GM18511 (cell line): ENCODE data around the gene ROCK2.

ENCODE experiments used
- ATAC-seq: cut with Tn5 transposase; IDR thresholded peaks from one replicate; pipeline ENCODE4 v1.9.1; 2021; ENCODE audit warnings: mild to moderate bottlenecking, moderate library complexity; ENCODE audit not compliant: unreplicated experiment

ROCK2 gene

GRCh38 chr2:11312770-11313471, 31.5 kb downstream of the ROCK2 start:
- ATAC-seq = no peak

- no peak for ATAC-seq
These were observed 32.9 kb downstream of the ROCK2 start for GRCh38 chr2:11311543-11311942.

GRCh38 chr2:11310212-11310611, 34.2 kb downstream of the ROCK2 start:
- ATAC-seq = no peak

DNA sequence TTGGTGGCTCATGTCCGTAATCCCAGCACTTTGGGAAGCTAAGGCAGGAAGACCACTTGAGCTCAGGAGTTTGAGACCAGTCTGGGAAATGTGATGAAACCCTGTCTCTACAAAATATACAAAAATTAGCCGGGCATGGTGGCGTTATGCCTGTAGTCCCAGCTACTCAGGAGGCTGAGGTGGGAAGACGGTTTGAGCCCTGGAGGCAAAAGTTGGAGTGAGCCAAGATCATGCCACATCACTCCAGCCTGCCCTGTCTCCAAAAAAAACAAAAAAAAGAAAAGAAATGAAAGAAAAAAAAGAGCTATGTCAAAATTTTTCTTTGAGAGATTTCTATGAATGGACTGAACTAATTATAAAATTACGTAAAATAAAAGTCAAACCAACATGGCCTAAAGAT, 34.7 kb downstream of the ROCK2 start:
- no peak for ATAC-seq

DNA sequence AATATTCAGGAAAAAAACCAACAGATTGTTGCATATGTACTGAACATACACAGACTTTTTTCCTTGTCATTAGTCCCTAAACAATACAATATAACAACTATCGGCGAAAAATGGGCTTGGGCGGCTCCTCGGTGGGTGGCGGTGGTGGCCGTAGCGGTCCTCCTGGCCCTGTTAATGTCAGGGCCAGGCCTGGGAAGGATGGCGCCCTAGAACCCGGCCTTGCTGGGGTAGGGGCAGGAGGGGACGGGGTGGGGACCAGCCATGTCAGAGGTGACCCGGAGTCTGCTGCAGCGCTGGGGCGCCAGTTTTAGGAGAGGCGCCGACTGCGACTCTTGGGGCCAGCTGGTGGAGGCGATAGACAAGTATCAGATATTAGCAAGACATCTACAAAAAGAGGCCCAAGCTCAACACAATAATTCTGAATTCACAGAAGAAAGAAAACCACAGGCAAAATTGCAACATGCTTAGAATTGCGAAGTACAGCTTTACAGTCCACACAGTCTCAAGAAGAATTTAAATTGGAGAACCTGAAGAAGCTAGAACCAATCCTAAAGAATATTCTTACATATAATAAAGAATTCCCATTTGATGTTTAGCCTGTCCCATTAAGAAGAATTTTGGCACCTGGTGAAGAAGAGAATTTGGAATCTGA, 36.5 kb downstream of the ROCK2 start:
- no peak for ATAC-seq

- no peak for ATAC-seq
These were observed 38.5 kb downstream of the ROCK2 start for GRCh38 chr2:11305958-11306357.

DNA sequence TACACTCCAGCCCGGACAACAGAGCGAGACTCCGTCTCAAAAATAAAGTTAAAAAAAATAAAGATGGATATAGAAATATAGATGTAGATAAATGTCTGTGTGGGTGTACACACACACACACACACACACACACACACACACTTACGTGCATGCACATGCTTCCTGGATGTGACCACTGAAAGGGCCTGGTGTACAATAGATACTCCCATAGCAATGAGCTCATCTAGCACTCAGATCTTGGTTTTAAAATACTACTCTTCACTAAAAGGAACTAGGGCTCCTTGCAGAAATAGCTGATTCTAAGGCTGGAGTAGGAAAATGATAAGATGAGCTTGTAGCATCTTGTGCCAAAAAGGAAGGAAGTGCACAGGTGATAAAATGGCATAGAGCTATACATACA, 39.1 kb downstream of the ROCK2 start:
- no peak for ATAC-seq

- no peak for ATAC-seq
These were observed 40.0 kb downstream of the ROCK2 start for GRCh38 chr2:11304476-11304875.

GRCh38 chr2:11303290-11304013, 41.0 kb downstream of the ROCK2 start:
- ATAC-seq = no peak

GRCh38 chr2:11299439-11299838, 45.0 kb downstream of the ROCK2 start:
- no peak for ATAC-seq

GRCh38 chr2:11298592-11298991, 45.8 kb downstream of the ROCK2 start:
- no peak for ATAC-seq

- ATAC-seq = no peak
These were observed 48.0 kb downstream of the ROCK2 start for GRCh38 chr2:11296401-11296800.

DNA sequence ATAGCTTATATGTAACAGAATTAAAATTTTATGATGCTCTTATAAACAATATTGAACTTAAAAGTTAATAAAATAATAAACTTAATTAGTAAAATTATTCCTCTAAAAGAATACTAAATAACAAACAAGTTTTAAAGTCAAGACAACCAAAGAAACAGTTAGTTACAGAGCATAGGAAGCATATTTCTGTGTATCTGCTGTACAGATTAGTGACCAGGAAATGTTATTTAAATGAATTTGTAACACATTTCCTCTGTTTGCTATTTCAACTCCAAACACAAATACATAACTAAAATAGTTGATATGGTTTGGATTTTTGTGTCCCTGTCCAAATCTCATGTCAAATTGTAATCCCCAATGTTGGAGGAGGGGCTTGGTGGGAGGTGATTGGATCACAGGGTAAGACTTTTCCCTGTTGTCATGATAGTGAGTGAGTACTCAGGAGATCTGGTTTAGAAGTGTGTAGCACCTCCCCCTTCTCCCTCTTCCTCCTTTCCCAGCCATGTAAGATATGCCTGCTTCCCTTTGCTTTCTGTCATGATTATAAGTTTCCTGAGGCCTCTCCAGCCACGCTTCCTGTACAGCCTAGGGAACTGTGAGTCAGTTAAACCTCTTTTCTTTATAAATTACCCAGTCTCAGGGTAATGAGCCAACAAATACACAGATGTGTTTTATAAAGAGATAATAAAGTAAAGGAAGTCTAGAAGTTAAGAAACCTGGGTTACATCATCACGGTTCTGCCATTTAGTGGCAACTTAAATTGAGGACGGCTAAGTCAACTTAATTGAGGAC, 51.8 kb downstream of the ROCK2 start:
- ATAC-seq = no peak

DNA sequence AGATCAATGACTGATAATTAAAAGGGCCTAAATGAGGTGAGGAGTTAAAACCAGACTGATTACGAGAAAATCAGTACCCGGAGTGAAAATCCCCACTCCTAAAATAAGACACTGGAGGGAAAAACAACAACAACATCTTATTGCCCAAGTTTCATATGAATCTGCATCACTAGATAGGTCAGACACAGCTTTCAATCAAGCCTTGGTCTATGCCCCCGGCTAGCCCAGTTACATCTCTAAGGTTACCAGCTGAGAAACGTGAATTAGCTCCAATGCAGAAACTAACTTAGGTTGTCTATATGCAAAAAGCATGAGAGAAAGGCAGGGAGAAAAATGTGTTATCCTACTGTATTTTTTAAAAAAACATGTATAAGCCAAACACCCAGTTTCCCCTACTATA, 53.7 kb downstream of the ROCK2 start:
- ATAC-seq = no peak

DNA sequence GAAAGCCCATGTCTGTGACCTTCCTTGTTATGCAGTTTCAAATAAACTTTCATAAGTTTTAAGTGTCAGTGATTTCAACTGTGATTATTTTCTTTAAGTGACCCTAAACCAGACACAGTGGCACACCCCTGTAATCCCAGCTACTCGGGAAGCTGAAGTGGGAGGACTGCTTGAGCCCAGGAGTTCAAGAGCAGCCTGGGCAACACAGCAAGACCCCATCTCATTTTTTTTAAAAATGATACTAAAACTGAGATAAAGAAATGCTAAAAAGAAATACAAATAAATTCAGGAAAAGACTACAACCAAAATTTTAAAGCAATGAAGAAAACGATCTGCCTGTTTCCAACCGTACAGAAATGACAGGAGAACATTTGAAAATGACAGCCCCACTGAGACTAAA, 54.2 kb downstream of the ROCK2 start:
- no peak for ATAC-seq

GRCh38 chr2:11288431-11288830, 56.0 kb downstream of the ROCK2 start:
- ATAC-seq = no peak

- no peak for ATAC-seq
These were observed 57.7 kb downstream of the ROCK2 start for GRCh38 chr2:11286749-11287148.

DNA sequence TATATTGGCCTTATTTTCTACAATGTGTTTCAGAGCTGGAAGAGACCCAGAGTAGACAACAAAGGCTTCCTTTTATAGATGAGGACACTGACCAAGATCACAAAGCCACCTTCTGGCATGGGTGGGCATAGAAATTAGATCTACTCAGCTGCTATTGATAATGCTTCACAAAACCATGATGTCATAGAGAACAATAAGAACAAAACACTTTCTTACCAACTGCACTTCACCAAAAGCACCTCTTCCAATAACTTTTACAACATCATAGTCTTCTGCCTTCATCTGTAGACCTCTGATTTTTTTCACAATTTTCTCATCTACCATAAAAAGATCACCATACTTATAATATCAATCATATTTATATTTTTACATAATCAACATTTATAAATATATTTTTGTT, 58.1 kb downstream of the ROCK2 start:
- ATAC-seq = no peak

DNA sequence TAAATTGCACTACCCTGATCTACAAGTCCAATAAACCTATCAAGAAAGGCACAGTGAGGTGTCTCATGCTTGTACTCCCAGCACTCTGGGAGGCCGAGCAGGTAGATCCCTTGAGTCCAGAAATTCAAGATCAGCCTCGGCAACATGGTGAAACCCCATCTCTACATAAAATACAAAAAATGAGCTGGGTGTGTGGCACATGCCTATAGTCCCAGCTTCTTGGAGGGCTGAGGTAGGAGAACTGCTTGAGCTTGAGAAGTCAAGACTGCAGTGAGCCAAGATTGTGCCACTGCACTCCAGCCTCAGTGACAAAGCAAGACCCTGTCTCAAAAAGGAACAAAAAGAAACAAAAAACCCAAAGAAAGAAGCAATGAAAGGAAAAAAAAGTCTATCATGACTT, 58.9 kb downstream of the ROCK2 start:
- ATAC-seq = no peak

DNA sequence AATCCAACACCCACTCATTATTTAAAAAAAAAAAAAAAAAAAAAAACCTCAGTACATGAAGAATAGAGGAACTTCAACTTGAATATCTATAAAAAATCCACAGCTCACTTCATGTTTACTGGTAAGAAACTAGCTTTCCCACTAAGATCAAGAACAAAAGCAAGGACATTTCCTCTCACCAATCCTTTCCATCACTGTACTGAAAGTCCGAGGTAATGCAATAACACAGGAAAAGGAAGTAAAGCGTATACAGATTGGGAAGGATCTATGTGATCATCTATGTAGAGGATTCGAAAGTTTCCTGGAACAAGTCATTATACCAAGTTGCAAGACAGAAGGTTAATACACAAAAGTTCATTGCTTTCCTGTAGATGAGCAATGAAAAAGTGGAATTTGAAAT, 63.2 kb downstream of the ROCK2 start:
- ATAC-seq = no peak

DNA sequence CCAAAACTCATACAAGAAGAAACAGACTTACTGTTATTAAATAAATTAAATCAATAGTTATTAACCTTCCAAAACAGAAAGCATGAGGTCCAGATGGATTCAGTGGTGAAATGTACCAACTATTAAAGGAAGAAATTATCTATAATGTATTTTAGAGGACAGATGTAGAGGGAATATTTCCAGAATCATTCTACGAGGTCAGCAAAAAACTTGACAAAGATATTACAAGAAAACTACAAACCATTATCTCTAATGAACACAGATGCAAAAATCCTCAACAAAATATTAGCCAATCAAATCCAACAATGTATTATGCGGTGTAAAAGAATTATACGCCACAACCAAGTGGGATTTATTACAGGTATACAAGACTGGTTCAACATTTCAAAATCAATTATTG, 63.7 kb downstream of the ROCK2 start:
- no peak for ATAC-seq
